ENCODE results near the gene ERF.
A peak's percentile ranks its signal among the peaks of the same experiment; 100 is the strongest.

ERF gene

DNA sequence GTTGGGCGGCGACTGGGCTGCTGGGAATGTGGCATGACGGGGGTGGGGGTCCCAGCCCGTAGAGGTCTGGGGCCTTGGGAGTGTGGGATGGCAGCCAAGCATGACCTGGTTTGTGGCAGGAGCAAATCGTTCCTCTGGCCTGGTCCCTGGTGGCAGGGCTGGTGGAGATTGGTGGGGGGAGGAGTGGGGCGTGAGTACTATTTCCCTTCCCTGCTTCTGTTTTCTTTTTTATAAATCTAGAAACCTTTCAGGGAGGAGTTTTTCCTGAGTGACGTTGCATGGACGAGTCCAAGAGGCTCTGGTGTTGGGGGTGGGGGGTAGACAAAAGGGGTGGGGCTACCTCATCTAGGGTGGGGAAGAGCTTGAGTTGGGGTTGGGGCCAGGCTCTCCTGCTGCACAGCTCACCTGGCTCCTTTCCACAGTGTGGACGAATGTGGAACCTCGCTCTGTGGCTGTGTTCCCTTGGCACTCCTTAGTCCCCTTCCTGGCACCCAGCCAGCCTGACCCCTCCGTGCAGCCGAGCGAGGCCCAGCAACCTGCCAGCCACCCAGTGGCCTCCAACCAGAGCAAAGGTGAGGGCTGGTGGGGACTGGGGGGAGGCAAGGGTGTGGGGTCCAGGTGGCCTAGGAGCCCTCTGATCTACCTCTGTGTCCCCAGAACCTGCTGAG lies 31.6 kb upstream of the ERF start:
- H3K4me1 ChIP-seq (ENCODE audit: control insufficient read depth, insufficient read depth, low read length, poor library complexity, severe bottlenecking) = peaks cover 36% of the 10 kb centered on the region
- H3K36me3 ChIP-seq (ENCODE audit: control insufficient read depth, insufficient read depth, low read length) = peaks cover 61% of the 10 kb centered on the region
- WGBS, 2 experiments (ENCODE audit: insufficient coverage in 2 of 2) = 93 to 98% methylated on average over 6 to 10 of the region's 13 CpGs
- no peaks in the 10 kb centered on the region for H3K9me3 ChIP-seq (ENCODE audit: control insufficient read depth, low read length)
- H3K27ac ChIP-seq (ENCODE audit: low read depth, low read length, severe bottlenecking) = no peak overlapping the region
- no peak overlapping the region for H3K4me3 ChIP-seq (ENCODE audit: extremely low read depth, insufficient read depth, low read length, poor library complexity, severe bottlenecking)

DNA sequence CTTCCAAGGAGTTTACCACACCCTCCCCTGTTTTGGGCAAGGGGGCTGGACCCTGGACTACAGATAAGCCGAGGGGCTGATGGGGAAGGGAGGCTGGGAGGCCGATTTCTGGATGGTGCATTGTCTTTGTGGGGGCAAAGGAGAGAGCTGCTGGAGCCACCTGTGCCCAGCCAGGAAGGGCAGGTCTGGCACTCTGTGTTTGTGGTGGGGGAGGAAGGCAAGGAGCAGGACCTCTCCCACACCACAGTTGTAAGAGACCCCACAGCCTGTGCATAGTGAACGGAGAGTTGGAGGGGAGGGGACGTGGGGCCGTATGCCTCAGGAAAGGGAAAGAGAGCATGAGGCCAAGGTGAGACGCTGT lies 31.0 kb upstream of the ERF start:
- no peak overlapping the region for H3K27ac ChIP-seq (ENCODE audit: low read depth, low read length, severe bottlenecking)

DNA sequence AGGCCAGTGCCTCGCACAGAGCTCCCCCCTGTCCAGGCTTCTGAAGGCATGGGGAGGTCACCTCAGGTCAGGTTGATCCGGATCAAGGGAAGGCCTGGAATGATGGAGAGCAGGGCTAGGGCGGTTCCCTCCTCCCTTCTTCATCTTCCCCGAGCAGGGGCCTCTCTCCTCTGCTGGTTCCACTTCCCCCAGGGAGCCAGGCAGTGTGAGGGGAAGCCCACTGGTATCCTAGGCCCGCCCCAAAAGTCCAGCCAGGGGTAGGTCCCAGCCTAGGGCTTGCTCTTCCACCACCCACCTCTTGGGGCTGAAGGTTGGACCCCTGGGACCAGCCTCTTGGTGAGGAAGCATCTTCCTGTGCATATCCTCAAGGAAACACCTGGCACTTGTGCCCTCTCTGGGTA lies 30.6 kb upstream of the ERF start:
- Histone ChIP-seq H3K27ac (ENCODE audit: low read depth, low read length, severe bottlenecking) (no peak overlapping the region), H3K36me3 (ENCODE audit: control insufficient read depth, insufficient read depth, low read length) (peaks cover 51% of the 10 kb centered on the region), H3K4me3 (ENCODE audit: extremely low read depth, insufficient read depth, low read length, poor library complexity, severe bottlenecking) (peak overlapping the region; percentile 67)

More for the DNA sequence above, 31.0 kb upstream of the ERF start:
- Histone ChIP-seq H3K9me3 (ENCODE audit: control insufficient read depth, low read length) (no peaks in the 10 kb centered on the region), H3K4me1 (ENCODE audit: control insufficient read depth, insufficient read depth, low read length, poor library complexity, severe bottlenecking) (peaks cover 40% of the 10 kb centered on the region), H3K36me3 (ENCODE audit: control insufficient read depth, insufficient read depth, low read length) (peaks cover 56% of the 10 kb centered on the region), H3K4me3 (ENCODE audit: extremely low read depth, insufficient read depth, low read length, poor library complexity, severe bottlenecking) (no peak overlapping the region)
- WGBS, 2 experiments (ENCODE audit: insufficient coverage in 2 of 2) = 91 to 94% methylated on average over 3 to 4 of the region's 6 CpGs

DNA sequence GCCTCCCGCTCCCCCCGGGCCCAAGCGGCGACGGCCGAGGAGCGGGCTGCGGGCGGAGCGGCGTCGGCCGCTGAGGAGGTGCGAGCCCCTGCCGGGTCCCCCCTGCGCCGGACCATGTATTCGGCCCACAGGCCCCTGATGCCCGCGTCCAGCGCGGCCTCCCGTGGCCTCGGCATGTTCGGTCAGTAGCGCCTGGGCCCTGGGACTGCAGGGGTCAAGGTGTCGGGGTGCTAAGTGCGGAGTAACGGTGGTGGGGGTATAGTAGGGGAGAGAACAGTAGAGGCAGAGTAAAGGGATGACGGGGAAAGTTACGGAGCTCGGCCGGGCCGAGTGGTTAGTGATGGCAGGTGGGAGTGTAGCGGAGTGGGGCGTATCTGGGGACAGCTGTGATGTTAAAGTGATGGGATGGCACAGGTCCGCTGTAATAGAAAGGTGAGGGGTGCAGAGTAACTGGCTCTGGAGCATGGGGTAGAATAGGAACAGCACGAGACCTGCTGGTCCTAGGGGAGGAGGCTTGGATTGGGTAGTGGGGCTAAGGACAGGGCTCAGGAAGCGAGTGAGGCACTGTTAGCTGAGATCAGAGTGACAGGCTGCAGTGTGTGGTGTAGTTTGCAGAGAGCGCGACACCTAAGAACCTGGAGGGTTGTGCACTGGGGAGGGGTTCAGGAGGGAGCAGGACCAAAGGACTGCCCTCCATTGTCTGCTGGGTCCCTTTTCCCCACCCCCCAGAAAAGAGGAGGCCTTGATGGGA lies 29.8 kb upstream of the ERF start:
- H3K36me3 ChIP-seq (ENCODE audit: control insufficient read depth, insufficient read depth, low read length) = peaks cover 44% of the 10 kb centered on the region
- H3K9me3 ChIP-seq (ENCODE audit: control insufficient read depth, low read length) = no peaks in the 10 kb centered on the region
- WGBS, 2 experiments (ENCODE audit: insufficient coverage in 2 of 2) = 2 to 3% methylated on average over 33 to 34 of the region's 41 CpGs
- peaks cover 40% of the 10 kb centered on the region for H3K4me1 ChIP-seq (ENCODE audit: control insufficient read depth, insufficient read depth, low read length, poor library complexity, severe bottlenecking)
- peak overlapping the region; percentile 67 for H3K4me3 ChIP-seq (ENCODE audit: extremely low read depth, insufficient read depth, low read length, poor library complexity, severe bottlenecking)
- peak overlapping the region; percentile 41 for H3K27ac ChIP-seq (ENCODE audit: low read depth, low read length, severe bottlenecking)

More for the DNA sequence above, 30.6 kb upstream of the ERF start:
- no peaks in the 10 kb centered on the region for H3K9me3 ChIP-seq (ENCODE audit: control insufficient read depth, low read length)
- WGBS, 2 experiments (ENCODE audit: insufficient coverage in 2 of 2) = 57 to 71% methylated on average over 4 to 5 of the region's 5 CpGs
- peaks cover 40% of the 10 kb centered on the region for H3K4me1 ChIP-seq (ENCODE audit: control insufficient read depth, insufficient read depth, low read length, poor library complexity, severe bottlenecking)

DNA sequence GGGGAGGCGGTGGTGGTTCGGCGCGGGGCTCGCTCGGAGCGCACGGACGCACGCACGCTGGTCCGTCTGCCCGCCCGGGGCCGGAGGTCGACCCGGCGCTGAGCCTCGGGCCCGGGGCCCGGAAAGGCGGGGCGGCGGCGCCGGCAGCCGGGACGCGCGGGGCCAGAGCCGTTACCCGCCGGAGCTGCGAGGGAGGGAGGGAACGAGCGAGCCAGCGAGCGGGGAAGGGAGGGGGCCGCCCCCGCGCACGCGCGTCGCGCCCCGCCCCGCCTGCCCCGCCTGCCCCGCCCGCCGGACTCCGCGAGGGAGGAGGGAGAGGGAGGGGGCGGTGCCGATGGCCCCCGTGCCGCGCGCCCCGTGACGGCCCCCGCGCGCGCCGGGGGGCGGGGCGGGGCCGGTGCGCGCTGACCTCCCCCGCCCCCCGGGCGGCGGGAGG lies 29.2 kb upstream of the ERF start:
- 0 to 1% methylated on average over 22 to 41 of the region's 76 CpGs for WGBS, 2 experiments (ENCODE audit: insufficient coverage in 2 of 2)
- peak overlapping the region; percentile 22 for H3K4me3 ChIP-seq (ENCODE audit: extremely low read depth, insufficient read depth, low read length, poor library complexity, severe bottlenecking)
- peaks cover 45% of the 10 kb centered on the region for H3K4me1 ChIP-seq (ENCODE audit: control insufficient read depth, insufficient read depth, low read length, poor library complexity, severe bottlenecking)
- H3K9me3 ChIP-seq (ENCODE audit: control insufficient read depth, low read length) = no peaks in the 10 kb centered on the region
- peak overlapping the region; percentile 74 for H3K27ac ChIP-seq (ENCODE audit: low read depth, low read length, severe bottlenecking)
- H3K36me3 ChIP-seq (ENCODE audit: control insufficient read depth, insufficient read depth, low read length) = peaks cover 39% of the 10 kb centered on the region

DNA sequence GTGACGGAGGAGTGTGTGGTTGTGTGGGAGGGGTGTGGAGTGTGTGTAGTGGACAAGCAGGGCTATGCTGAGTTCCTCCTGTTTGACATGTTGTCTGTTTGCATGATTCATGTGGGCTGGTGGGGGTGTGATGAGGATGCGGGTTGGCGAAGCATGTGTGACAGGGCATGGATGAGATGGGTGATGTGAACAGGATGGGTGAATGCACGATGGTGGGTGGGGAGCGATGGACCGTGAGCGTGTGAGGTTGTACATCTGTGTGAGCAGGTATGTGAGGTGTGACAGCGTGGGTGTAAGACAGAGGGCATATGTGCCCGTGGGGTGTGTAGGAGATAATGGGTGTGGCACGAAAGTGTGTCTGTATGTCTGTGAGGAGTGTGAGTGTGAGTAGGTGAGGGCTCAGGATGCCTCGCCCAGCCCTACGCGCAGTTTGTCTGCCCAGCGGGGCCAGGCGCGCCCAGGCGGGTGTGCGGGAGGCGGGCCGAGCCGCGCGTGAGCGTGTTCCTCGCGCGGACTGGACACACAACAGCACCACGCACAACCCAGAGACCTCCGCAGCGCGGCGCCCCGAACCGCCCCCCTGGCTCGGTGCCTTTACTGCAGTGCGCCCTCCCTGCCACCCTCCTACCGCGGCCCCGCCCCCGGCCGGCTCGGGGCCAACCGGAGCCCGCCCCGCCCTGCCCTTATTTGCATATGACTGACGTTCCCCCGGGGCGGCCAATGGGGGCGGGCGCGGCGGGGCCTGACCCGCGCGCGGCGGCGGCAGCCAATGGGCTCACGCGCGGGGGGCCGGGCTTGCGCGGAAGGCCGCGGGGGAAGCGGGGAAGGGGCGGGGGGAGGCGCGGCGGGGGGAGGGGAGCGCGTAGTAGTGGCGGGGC lies 28.5 kb upstream of the ERF start:
- Histone ChIP-seq H3K36me3 (ENCODE audit: control insufficient read depth, insufficient read depth, low read length) (peaks cover 32% of the 10 kb centered on the region), H3K4me3 (ENCODE audit: extremely low read depth, insufficient read depth, low read length, poor library complexity, severe bottlenecking) (peak overlapping the region; percentile 30), H3K4me1 (ENCODE audit: control insufficient read depth, insufficient read depth, low read length, poor library complexity, severe bottlenecking) (peaks cover 49% of the 10 kb centered on the region), H3K27ac (ENCODE audit: low read depth, low read length, severe bottlenecking) (peak overlapping the region; percentile 74), H3K9me3 (ENCODE audit: control insufficient read depth, low read length) (no peaks in the 10 kb centered on the region)
- WGBS, 2 experiments (ENCODE audit: insufficient coverage in 2 of 2) = 24 to 42% methylated on average over 12 to 22 of the region's 74 CpGs

DNA sequence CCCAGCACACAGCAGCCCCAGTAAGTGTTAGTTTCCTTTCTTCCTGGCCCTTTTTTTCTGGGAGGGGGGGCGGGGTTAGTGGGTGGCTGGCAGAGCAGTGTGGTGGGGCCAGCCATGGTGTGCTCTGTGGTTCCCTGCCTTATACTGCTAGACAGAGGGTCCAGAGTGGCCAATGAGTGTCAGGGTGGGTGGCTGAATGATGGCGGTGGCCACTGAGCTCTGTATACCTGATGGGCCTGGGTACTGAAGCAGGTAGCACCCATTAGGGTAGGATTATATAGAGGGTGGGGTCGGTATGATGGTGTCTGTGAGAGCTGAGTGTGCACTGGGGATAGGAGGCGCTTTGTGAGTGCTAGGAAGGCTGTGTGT lies 27.9 kb upstream of the ERF start:
- Histone ChIP-seq H3K4me3 (ENCODE audit: extremely low read depth, insufficient read depth, low read length, poor library complexity, severe bottlenecking) (peak overlapping the region; percentile 30), H3K9me3 (ENCODE audit: control insufficient read depth, low read length) (no peaks in the 10 kb centered on the region), H3K36me3 (ENCODE audit: control insufficient read depth, insufficient read depth, low read length) (peaks cover 26% of the 10 kb centered on the region), H3K27ac (ENCODE audit: low read depth, low read length, severe bottlenecking) (peak overlapping the region; percentile 84), H3K4me1 (ENCODE audit: control insufficient read depth, insufficient read depth, low read length, poor library complexity, severe bottlenecking) (peaks cover 55% of the 10 kb centered on the region)
- 53 to 64% methylated on average over 2 to 3 of the region's 4 CpGs for WGBS, 2 experiments (ENCODE audit: insufficient coverage in 2 of 2)

DNA sequence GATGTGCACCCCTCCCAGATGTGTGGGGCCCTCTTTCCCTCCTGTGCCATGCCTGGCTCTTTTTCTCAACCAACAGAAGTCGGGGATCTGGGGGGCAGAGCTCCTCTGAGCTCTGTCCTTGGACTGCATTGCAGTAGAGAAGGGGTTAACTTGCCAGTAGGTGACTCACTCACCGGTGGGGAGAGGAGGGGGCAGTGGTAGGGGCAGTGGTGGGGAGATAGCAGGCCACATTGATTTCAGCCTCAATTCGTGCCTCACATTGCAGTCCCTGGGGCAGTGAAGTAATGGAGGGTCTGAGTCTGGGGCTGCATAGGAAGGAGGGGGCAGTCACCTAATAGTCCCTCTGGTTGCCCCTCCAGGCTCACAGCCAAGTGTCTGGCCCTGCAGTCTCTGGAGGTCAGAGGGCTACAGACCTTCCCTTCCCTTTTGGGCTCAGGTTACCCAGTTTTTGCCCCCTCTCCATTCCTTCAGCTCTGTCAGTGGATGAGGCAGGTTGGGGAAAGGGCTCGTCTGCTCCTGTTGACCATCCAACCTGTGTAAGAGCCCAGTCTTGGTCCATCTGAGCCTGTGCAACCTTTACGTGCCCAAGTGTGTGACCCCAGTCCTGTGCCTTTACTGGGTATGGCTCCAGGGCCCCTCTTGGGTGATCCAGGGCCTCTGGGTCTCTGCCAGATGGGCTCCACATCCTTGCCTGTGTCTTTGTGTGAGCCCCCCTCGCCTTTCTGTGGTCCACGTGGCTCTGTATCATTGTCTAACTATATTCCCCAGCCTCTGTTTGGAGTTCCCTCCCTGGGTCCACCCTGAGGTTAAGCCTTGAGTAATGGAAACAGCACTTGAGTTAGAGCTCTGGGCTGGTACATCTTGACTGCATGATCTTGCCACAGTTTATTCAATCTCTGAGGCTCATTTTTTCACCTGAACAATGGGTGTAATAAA lies 27.2 kb upstream of the ERF start:
- peaks cover 20% of the 10 kb centered on the region for H3K36me3 ChIP-seq (ENCODE audit: control insufficient read depth, insufficient read depth, low read length)
- H3K4me3 ChIP-seq (ENCODE audit: extremely low read depth, insufficient read depth, low read length, poor library complexity, severe bottlenecking) = peak overlapping the region; percentile 70
- peak overlapping the region; percentile 84 for H3K27ac ChIP-seq (ENCODE audit: low read depth, low read length, severe bottlenecking)
- peaks cover 59% of the 10 kb centered on the region for H3K4me1 ChIP-seq (ENCODE audit: control insufficient read depth, insufficient read depth, low read length, poor library complexity, severe bottlenecking)
- H3K9me3 ChIP-seq (ENCODE audit: control insufficient read depth, low read length) = no peaks in the 10 kb centered on the region
- WGBS, 2 experiments (ENCODE audit: insufficient coverage in 2 of 2) = 20 to 22% methylated on average over 6 of the region's 7 CpGs

DNA sequence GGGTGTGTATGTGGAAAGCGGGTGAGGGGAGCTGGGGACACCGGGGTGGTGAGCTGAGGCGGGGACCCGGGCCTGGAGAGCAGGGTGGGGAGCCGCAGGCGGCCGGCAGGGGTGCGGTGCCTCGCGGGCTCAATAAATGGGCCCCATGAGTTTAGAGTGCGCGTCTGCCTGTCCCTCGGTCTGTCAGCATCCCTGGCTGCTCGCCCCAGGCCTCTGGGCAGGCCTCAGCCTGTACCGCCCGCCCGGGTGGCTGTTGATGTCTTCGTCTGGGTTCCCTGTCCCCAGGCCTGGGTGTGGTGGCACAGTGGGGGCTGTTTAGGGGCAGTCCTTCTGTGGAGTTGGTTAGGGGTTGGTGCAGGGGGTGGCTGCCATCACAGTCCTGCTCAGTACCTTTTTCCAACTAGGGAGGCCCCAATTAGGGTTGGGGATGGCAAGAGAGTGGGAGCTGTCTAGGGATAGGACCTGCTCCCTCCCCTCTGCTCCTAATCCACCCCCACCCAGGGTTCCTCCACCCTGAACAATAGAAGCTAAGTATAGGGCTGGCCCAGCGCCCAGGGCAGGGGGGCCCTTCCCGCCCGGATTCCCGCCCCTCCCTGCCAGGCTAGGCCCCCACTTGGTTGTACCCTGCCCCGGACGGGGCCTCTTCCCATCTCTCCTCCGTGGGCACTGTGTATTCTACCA lies 26.4 kb upstream of the ERF start:
- Histone ChIP-seq H3K4me1 (ENCODE audit: control insufficient read depth, insufficient read depth, low read length, poor library complexity, severe bottlenecking) (peaks cover 56% of the 10 kb centered on the region), H3K9me3 (ENCODE audit: control insufficient read depth, low read length) (no peaks in the 10 kb centered on the region), H3K27ac (ENCODE audit: low read depth, low read length, severe bottlenecking) (peak overlapping the region; percentile 84), H3K4me3 (ENCODE audit: extremely low read depth, insufficient read depth, low read length, poor library complexity, severe bottlenecking) (peak overlapping the region; percentile 70), H3K36me3 (ENCODE audit: control insufficient read depth, insufficient read depth, low read length) (peaks cover 18% of the 10 kb centered on the region)
- 5 to 10% methylated on average over 18 to 24 of the region's 25 CpGs for WGBS, 2 experiments (ENCODE audit: insufficient coverage in 2 of 2)
